SK-N-SH (cell line): ENCODE results near the gene SIT1. TPM values are rescaled to one million over a fixed set of nuclear protein-coding genes. Genes with fewer than 3 reads are reported as not detected.

Experiments used
- CTCF ChIA-PET: fragments of 300-600, 350-600 bp; formaldehyde crosslinking; extraction: SDS; loops from one replicate; lab custom pipeline; 2021; lab: Yijun Ruan, JAX
- POLR2A ChIA-PET: fragments of 350-600 bp; sonication (Branson Sonifier 250); formaldehyde crosslinking; extraction: SDS; loops from one replicate; lab custom pipeline; 2020; ENCODE audit warnings: antibody characterized with exemption, inconsistent platforms; lab: Yijun Ruan, JAX
- DNase-seq: peaks from one replicate; pipeline ENCODE4 v3.0.0; 2012
- H2AFZ ChIP-seq: fragments of 200-600 bp; sonication (generic); 2 replicates; pipeline ENCODE4 v1.8.1; 2016; ENCODE audit warnings: antibody characterized with exemption, mild to moderate bottlenecking, low read depth
- H3F3A ChIP-seq: fragments of 200-600 bp; sonication (generic); replicated peaks from 2 replicates; pipeline ENCODE3; 2016; ENCODE audit warnings: antibody characterized with exemption, mild to moderate bottlenecking; ENCODE audit not compliant: insufficient read depth
- H3K27ac ChIP-seq, 2 experiments: fragments of 200-500 bp in 1 of 2; fragments of 200-600 bp in 1 of 2; sonication (Bioruptor generic) in 1 of 2; sonication (generic), shearing (Covaris generic) in 1 of 2; 2 replicates each; pipeline versions ENCODE4 v1.5.1 to v1.6.1; 2014 to 2016; ENCODE audit warnings: low read depth in 2 of 2, inconsistent platforms in 1 of 2, low read length in 1 of 2, mild to moderate bottlenecking in 1 of 2, mixed read lengths in 1 of 2
- H3K27me3 ChIP-seq: fragments of 200-600 bp; sonication (generic), shearing (Covaris generic); 2 replicates; pipeline ENCODE4 v1.6.1; 2016; ENCODE audit warnings: mixed run types; ENCODE audit not compliant: insufficient read depth
- H3K36me3 ChIP-seq, 2 experiments: fragments of 200-500 bp in 1 of 2; fragments of 200-600 bp in 1 of 2; sonication (Bioruptor generic) in 1 of 2; sonication (generic) in 1 of 2; replicated peaks in 1 of 2; 2 replicates each; pipeline versions ENCODE3 to v1.5.1; 2014 to 2016; ENCODE audit warnings: low read length in 1 of 2, mild to moderate bottlenecking in 1 of 2; ENCODE audit not compliant: insufficient read depth in 2 of 2, control insufficient read depth in 1 of 2
- H3K4me1 ChIP-seq, 2 experiments: fragments of 200-500 bp in 1 of 2; fragments of 200-600 bp in 1 of 2; sonication (Bioruptor generic) in 1 of 2; sonication (generic), shearing (Covaris generic) in 1 of 2; 2 replicates each; pipeline versions ENCODE4 v1.5.1 to v1.6.1; 2014 to 2016; ENCODE audit warnings: low read depth in 1 of 2, low read length in 1 of 2, mixed run types in 1 of 2; ENCODE audit not compliant: insufficient read depth in 2 of 2, control insufficient read depth in 1 of 2
- H3K4me2 ChIP-seq: fragments of 200-600 bp; sonication (generic), shearing (Covaris generic); 2 replicates; pipeline ENCODE4 v1.6.1; 2017; ENCODE audit warnings: mixed run types
- H3K4me3 ChIP-seq, 2 experiments: fragments of 200-500 bp in 1 of 2; fragments of 200-600 bp in 1 of 2; sonication (Bioruptor generic) in 1 of 2; sonication (generic), shearing (Covaris generic) in 1 of 2; 2 replicates each; pipeline versions ENCODE4 v1.5.1 to v1.8.1; 2014 to 2016; ENCODE audit warnings: low read depth in 2 of 2, inconsistent platforms in 1 of 2, low read length in 1 of 2, mild to moderate bottlenecking in 1 of 2, mixed read lengths in 1 of 2, moderate library complexity in 1 of 2
- H3K79me2 ChIP-seq: fragments of 200-600 bp; sonication (generic); 2 replicates; pipeline ENCODE4 v1.8.1; 2017; ENCODE audit warnings: mild to moderate bottlenecking; ENCODE audit not compliant: insufficient read depth
- H3K9ac ChIP-seq: fragments of 200-600 bp; sonication (generic); 2 replicates; pipeline ENCODE4 v1.6.1; 2017; ENCODE audit warnings: mixed run types
- H3K9me2 ChIP-seq: fragments of 200-600 bp; sonication (generic); 2 replicates; pipeline ENCODE4 v1.6.1; 2017; ENCODE audit warnings: mixed run types
- H3K9me3 ChIP-seq: fragments of 200-600 bp; sonication (generic); 2 replicates; pipeline ENCODE4 v1.6.1; 2017; ENCODE audit warnings: mixed run types, mild to moderate bottlenecking, moderate library complexity
- H4K20me1 ChIP-seq: fragments of 200-600 bp; sonication (generic); 2 replicates; pipeline ENCODE4 v1.6.1; 2017; ENCODE audit warnings: mild to moderate bottlenecking, mixed run types; ENCODE audit not compliant: insufficient read depth
- ELF1 ChIP-seq: IDR thresholded peaks from 2 replicates; pipeline ENCODE4 v1.4.0; 2012
- EZH2phosphoT487 ChIP-seq: fragments of 200-600 bp; sonication (generic); IDR thresholded peaks from 2 replicates; pipeline ENCODE4 v1.6.1; 2017; ENCODE audit warnings: low read depth, mixed run types, mild to moderate bottlenecking, antibody characterized with exemption, moderate library complexity, borderline replicate concordance
- FOSL2 ChIP-seq: IDR thresholded peaks from 2 replicates; pipeline ENCODE4 v1.4.0; 2012; ENCODE audit warnings: low read depth, mild to moderate bottlenecking, moderate library complexity, borderline replicate concordance
- FOXM1 ChIP-seq: IDR thresholded peaks from 2 replicates; pipeline ENCODE4 v1.4.0; 2012; ENCODE audit warnings: low read depth, mild to moderate bottlenecking
- GABPA ChIP-seq: IDR thresholded peaks from 2 replicates; pipeline ENCODE4 v1.4.0; 2012; ENCODE audit warnings: low read depth, mild to moderate bottlenecking
- MXI1 ChIP-seq: IDR thresholded peaks from 2 replicates; pipeline ENCODE4 v1.6.1; 2012; ENCODE audit warnings: mild to moderate bottlenecking, low read depth, low read length, improper control_type of control experiment
- NRF1 ChIP-seq: IDR thresholded peaks from 2 replicates; pipeline ENCODE4 v1.6.1; 2012; ENCODE audit warnings: low read depth, mild to moderate bottlenecking, low read length
- RAD21 ChIP-seq: IDR thresholded peaks from 2 replicates; pipeline ENCODE4 v1.6.1; 2012; ENCODE audit warnings: mild to moderate bottlenecking, low read length
- RXRA ChIP-seq: IDR thresholded peaks from 2 replicates; pipeline ENCODE4 v1.4.0; 2012; ENCODE audit warnings: low read depth, mild to moderate bottlenecking, borderline replicate concordance
- TAF1 ChIP-seq: IDR thresholded peaks from 2 replicates; pipeline ENCODE4 v1.6.1; 2012; ENCODE audit warnings: low read depth, mild to moderate bottlenecking, low read length, moderate library complexity, borderline replicate concordance
- TEAD4 ChIP-seq: IDR thresholded peaks from 2 replicates; pipeline ENCODE4 v1.4.0; 2012; ENCODE audit warnings: mild to moderate bottlenecking, borderline replicate concordance; ENCODE audit not compliant: insufficient read depth
- YY1 ChIP-seq: IDR thresholded peaks from 2 replicates; pipeline ENCODE4 v1.4.0; 2012; ENCODE audit warnings: low read depth, mild to moderate bottlenecking
- WGBS: methylation state at CpG from one replicate; pipeline ENCODE4 v1.1.6; 2017; ENCODE audit warnings: low lambda C conversion rate; 5-methylcytosine and 5-hydroxymethylcytosine counted together
- polyA plus RNA-seq, 3 experiments: library from polyadenylated mRNA; depleted of rRNA; stranded (reverse); fragments of >200 nt; gene quantifications; 2 replicates each; pipeline ENCODE4 v1.2.3, GENCODE V29; 2012
- TF ChIP-seq, protein P1 (sequence below): IDR thresholded peaks from 2 replicates; pipeline ENCODE4 v1.4.0; 2012; ENCODE audit warnings: low read depth, borderline replicate concordance
- TF ChIP-seq, protein P2 (sequence below): fragments of 150-350 bp; IDR thresholded peaks from 2 replicates; pipeline ENCODE4 v1.6.1; 2017; ENCODE audit warnings: antibody characterized with exemption, low read length, low read depth, borderline replicate concordance
- TF ChIP-seq, protein P3 (sequence below): IDR thresholded peaks from 2 replicates; pipeline ENCODE4; 2012
- TF ChIP-seq, protein P4 (sequence below): fragments of 200-600 bp; sonication (generic); IDR thresholded peaks from 2 replicates; pipeline ENCODE4 v1.6.1; 2017; ENCODE audit warnings: antibody characterized with exemption, mild to moderate bottlenecking, moderate library complexity
- TF ChIP-seq, protein P5 (sequence below): IDR thresholded peaks from 2 replicates; pipeline ENCODE4 v1.4.0; 2012; ENCODE audit warnings: low read depth

Gene SIT1
- polyA plus RNA-seq, 1 of the 3 experiments (the other 2 are of a cell fraction): not detected

DNA sequence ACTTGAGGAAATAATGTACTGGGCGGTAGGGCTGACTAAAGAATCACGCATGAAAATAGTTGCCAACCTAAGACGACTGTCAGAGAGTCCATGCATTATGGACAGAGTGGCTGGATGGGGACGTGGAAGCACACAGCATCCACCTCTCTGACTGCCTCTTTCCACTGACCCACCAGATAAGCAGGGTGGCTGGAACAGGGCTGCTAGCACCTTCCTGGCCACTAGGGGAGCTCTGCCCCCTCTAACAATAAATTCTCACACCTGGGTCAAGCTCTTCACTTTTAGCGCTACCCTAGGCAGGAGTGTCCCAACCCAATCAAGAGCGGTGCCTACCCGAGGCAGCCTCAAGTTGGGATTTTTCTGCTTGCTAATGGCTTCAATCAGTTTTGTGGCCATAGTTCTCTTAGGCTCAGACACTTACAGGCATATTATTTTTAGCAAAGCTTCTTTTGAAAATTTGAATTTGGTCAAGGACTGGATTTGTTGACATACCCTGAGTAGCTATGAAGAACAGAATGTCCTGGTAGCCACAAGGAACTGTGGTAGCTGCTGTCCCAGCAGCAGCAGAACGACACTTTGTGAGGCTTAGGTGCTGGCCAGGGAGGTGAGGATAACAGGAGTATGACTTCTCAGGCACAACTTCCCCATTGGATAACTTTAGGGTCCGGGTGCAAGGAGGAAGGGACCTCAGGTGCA, 45.9 kb upstream of the SIT1 start (continued):
- TF ChIP-seq FOXM1 (no peak), EZH2phosphoT487 (no peak), ELF1 (no peak), YY1 (no peak), GABPA (no peak), NRF1 (no peak), TEAD4 (no peak), RXRA (no peak), RAD21 (peak; percentile 55), TAF1 (no peak)
- TF ChIP-seq, protein P1, sequence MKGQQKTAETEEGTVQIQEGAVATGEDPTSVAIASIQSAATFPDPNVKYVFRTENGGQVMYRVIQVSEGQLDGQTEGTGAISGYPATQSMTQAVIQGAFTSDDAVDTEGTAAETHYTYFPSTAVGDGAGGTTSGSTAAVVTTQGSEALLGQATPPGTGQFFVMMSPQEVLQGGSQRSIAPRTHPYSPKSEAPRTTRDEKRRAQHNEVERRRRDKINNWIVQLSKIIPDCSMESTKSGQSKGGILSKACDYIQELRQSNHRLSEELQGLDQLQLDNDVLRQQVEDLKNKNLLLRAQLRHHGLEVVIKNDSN: no peak
- TF ChIP-seq, protein P2, sequence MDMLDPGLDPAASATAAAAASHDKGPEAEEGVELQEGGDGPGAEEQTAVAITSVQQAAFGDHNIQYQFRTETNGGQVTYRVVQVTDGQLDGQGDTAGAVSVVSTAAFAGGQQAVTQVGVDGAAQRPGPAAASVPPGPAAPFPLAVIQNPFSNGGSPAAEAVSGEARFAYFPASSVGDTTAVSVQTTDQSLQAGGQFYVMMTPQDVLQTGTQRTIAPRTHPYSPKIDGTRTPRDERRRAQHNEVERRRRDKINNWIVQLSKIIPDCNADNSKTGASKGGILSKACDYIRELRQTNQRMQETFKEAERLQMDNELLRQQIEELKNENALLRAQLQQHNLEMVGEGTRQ: no peak
- TF ChIP-seq, protein P3, sequence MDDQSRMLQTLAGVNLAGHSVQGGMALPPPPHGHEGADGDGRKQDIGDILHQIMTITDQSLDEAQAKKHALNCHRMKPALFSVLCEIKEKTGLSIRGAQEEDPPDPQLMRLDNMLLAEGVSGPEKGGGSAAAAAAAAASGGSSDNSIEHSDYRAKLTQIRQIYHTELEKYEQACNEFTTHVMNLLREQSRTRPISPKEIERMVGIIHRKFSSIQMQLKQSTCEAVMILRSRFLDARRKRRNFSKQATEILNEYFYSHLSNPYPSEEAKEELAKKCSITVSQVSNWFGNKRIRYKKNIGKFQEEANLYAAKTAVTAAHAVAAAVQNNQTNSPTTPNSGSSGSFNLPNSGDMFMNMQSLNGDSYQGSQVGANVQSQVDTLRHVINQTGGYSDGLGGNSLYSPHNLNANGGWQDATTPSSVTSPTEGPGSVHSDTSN: no peak
- TF ChIP-seq, protein P4, sequence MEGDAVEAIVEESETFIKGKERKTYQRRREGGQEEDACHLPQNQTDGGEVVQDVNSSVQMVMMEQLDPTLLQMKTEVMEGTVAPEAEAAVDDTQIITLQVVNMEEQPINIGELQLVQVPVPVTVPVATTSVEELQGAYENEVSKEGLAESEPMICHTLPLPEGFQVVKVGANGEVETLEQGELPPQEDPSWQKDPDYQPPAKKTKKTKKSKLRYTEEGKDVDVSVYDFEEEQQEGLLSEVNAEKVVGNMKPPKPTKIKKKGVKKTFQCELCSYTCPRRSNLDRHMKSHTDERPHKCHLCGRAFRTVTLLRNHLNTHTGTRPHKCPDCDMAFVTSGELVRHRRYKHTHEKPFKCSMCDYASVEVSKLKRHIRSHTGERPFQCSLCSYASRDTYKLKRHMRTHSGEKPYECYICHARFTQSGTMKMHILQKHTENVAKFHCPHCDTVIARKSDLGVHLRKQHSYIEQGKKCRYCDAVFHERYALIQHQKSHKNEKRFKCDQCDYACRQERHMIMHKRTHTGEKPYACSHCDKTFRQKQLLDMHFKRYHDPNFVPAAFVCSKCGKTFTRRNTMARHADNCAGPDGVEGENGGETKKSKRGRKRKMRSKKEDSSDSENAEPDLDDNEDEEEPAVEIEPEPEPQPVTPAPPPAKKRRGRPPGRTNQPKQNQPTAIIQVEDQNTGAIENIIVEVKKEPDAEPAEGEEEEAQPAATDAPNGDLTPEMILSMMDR: peak; percentile 86

DNA sequence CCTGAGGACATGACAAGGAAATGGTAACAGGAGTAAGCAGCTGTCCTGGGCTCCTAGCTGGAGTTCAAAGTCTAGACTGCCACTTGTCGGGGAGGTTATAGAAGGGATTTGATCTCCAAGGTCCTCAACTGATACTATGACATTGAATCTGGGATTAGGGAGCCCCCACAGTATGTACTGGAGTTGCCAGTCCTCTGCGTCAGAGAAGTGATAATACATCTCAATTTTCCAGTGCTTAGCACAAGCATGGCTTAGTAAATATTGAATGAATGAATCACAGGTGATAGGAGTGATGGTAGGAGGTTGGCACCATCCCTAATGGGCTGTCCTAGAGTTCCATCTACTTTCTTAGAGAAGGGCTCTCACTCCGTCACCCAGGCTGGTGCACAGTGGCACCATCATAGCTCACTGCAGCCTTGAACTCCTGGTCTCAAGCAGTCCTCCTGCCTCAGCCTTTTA, 45.2 kb upstream of the SIT1 start:
- Histone ChIP-seq H3K4me3 (no peak overlapping the region), H3K4me1 (peaks cover 3 to 6% of the 10 kb centered on the region in 2 experiments; a peak in 1 of 4 replicates), H3K9me3 (no peaks in the 10 kb centered on the region), H2AFZ (no peak overlapping the region), H3K4me2 (no peak overlapping the region), H3K36me3 (peaks cover 28 to 49% of the 10 kb centered on the region in 2 experiments), H3K27me3 (no peaks in the 10 kb centered on the region), H3K9ac (no peak overlapping the region), H3K27ac (peak overlapping the region in 1 of 2 experiments; percentile 77; a peak in 2 of 4 replicates), H4K20me1 (no peaks in the 10 kb centered on the region), H3K79me2 (no peaks in the 10 kb centered on the region), H3K9me2 (no peaks in the 10 kb centered on the region), H3F3A (peaks cover 65% of the 10 kb centered on the region)
- CTCF ChIA-PET: interaction anchor here (0.9 to 8.3 kb wide), 30 partner anchors 8 to 1032 kb away, joined by 3 to 183 read pairs (median 9); partner anchors contain the start of genes ARHGEF39, CCDC107, CREB3 and GBA2
- POLR2A ChIA-PET: interaction anchor here (1.0 to 1.2 kb wide), 2 partner anchors 17 to 36 kb away, joined by 3 to 4 read pairs; partner anchors contain the start of genes CREB3 and TLN1
- WGBS: 92% methylated on average over 3 of the region's 3 CpGs
- TF ChIP-seq, protein P5, sequence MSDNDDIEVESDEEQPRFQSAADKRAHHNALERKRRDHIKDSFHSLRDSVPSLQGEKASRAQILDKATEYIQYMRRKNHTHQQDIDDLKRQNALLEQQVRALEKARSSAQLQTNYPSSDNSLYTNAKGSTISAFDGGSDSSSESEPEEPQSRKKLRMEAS: no peak
- no peak for TF ChIP-seq FOSL2
- TF ChIP-seq, protein P2: no peak
- TF ChIP-seq MXI1: no peak
- DNase-seq: no peak
